ENCODE data around the gene ROS1. TPM values are rescaled to one million over a fixed set of nuclear protein-coding genes. Genes with fewer than 3 reads are reported as not detected.
A peak's percentile ranks its signal among the peaks of the same experiment; 100 is the strongest.

Gene ROS1
- total RNA-seq, 1 experiment from 2014 or later: 63.0 TPM

- Mint-ChIP-seq H3K4me1 (ENCODE audit: insufficient read depth, unreplicated experiment) (peaks cover 15% of the 10 kb centered on the region), H3K4me3 (ENCODE audit: unreplicated experiment) (peak overlapping the region; percentile 75), H3K36me3 (ENCODE audit: insufficient read depth, unreplicated experiment) (no peaks in the 10 kb centered on the region), H3K27ac (ENCODE audit: low read depth, unreplicated experiment) (no peak overlapping the region), H3K9me3 (ENCODE audit: unreplicated experiment) (no peaks in the 10 kb centered on the region), H3K27me3 (ENCODE audit: insufficient read depth, unreplicated experiment) (peaks cover 100% of the 10 kb centered on the region)
- intact Hi-C loops (cut with micrococcal nuclease): no loop called here
- ChIA-PET CTCF (interaction anchor here (0.9 kb wide), 1 partner anchor 10 kb away, joined by 7 read pairs; no protein-coding TSS in a partner anchor), POLR2A (interaction anchor here (1.0 kb wide), 1 partner anchor 12 kb away, joined by 3 read pairs; no protein-coding TSS in a partner anchor)
- TF ChIP-seq CTCF (IDR thresholded peaks at IDR 0.05; ENCODE audit: unreplicated experiment): no peak
- BruUV-seq (replicated peaks): no TSS peak
- DNase-seq (ENCODE audit: unreplicated experiment): peak; percentile 17
These were observed 160.9 kb downstream of the ROS1 start for GRCh38 chr6:117264692-117265409.

DNA sequence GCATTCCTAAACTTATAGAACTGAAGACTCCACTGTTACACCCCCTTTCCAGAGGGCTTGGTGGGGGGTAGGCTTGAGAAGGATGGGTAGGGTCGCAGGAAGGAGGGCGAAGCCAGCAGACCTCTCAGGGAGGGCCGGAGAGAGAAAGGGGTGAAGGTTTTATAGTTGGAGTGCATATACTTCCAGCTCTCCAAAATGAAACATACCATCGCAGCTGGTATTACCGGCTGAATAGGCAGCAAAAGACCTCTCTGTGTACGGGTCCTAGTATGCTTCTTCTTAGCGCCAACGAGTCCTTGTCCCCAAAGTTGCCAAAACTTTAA lies 161.4 kb downstream of the ROS1 start:
- CTCF ChIA-PET: interaction anchor here (0.9 kb wide), 1 partner anchor 10 kb away, joined by 7 read pairs; no protein-coding TSS in a partner anchor
- no peak for TF ChIP-seq CTCF (IDR thresholded peaks at IDR 0.05; ENCODE audit: unreplicated experiment)
- H3K36me3 Mint-ChIP-seq (ENCODE audit: insufficient read depth, unreplicated experiment): no peaks in the 10 kb centered on the region

DNA sequence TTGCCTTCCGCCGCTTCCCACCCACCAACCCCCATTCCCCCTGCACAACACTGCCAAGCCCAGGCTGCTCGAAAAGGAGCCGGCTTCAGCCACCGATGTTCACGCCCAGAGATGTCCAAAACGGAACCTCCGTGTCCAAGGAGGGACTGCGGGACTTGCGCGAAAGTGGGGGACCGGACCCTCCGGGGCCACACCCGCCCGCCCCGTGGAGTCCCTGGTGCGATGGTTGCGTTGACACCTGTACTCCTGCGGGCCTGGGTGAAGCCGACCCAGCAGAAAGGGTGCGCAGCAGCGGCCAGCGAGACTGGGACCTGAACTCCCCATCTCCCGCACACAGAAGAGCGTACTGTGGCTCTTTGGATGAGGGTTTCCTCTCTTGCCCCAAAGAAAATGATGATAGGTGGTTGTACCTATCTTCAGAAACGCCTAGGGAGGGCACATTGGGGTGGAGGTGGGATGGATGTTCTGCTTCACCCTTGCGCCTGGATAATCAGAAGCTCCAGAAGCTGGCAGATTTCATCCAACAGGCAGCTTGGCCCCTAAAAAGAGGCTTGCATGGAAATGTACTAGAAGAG lies 162.3 kb downstream of the ROS1 start:
- Mint-ChIP-seq H3K4me1 (ENCODE audit: insufficient read depth, unreplicated experiment) (peaks cover 15% of the 10 kb centered on the region), H3K36me3 (ENCODE audit: insufficient read depth, unreplicated experiment) (no peaks in the 10 kb centered on the region), H3K27me3 (ENCODE audit: insufficient read depth, unreplicated experiment) (peaks cover 100% of the 10 kb centered on the region), H3K4me3 (ENCODE audit: unreplicated experiment) (no peak overlapping the region), H3K9me3 (ENCODE audit: unreplicated experiment) (no peaks in the 10 kb centered on the region), H3K27ac (ENCODE audit: low read depth, unreplicated experiment) (no peak overlapping the region)
- intact Hi-C loops (cut with micrococcal nuclease): no loop called here
- BruUV-seq (replicated peaks): no TSS peak
- ChIA-PET POLR2A (no interaction called here), CTCF (no interaction called here)
- no peak for TF ChIP-seq CTCF (IDR thresholded peaks at IDR 0.05; ENCODE audit: unreplicated experiment)
- no peak for DNase-seq (ENCODE audit: unreplicated experiment)

More for the DNA sequence above, 161.4 kb downstream of the ROS1 start:
- Mint-ChIP-seq H3K4me1 (ENCODE audit: insufficient read depth, unreplicated experiment) (peaks cover 15% of the 10 kb centered on the region), H3K9me3 (ENCODE audit: unreplicated experiment) (no peaks in the 10 kb centered on the region), H3K27me3 (ENCODE audit: insufficient read depth, unreplicated experiment) (peaks cover 100% of the 10 kb centered on the region), H3K4me3 (ENCODE audit: unreplicated experiment) (peak overlapping the region; percentile 75), H3K27ac (ENCODE audit: low read depth, unreplicated experiment) (no peak overlapping the region)
- POLR2A ChIA-PET: interaction anchor here (1.0 kb wide), 1 partner anchor 12 kb away, joined by 3 read pairs; no protein-coding TSS in a partner anchor
- BruUV-seq (replicated peaks): no TSS peak
- intact Hi-C loops (cut with micrococcal nuclease): no loop called here
- no peak for DNase-seq (ENCODE audit: unreplicated experiment)

DNA sequence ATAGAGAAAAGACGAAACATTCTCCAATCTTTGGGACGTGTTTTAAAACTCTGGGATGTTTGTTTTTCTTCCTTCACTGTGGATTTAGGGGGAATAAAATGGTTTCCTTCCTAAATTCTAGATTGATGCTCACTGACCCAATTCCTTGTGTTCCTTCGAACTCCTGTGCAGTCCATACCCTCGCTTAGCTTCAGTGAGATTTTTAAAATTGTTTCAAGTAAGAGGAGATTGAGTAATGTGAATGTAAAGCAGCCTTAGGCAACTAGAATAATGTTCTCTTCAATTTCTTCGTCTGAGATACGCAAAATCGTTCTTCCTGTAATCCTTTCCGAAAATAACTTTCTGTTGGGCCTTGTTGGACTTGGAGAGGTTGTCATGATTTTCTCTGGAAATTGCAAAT lies 162.9 kb downstream of the ROS1 start:
- DNase-seq (ENCODE audit: unreplicated experiment): no peak
- Mint-ChIP-seq H3K4me1 (ENCODE audit: insufficient read depth, unreplicated experiment) (peaks cover 15% of the 10 kb centered on the region), H3K27ac (ENCODE audit: low read depth, unreplicated experiment) (no peak overlapping the region), H3K36me3 (ENCODE audit: insufficient read depth, unreplicated experiment) (no peaks in the 10 kb centered on the region), H3K27me3 (ENCODE audit: insufficient read depth, unreplicated experiment) (peaks cover 98% of the 10 kb centered on the region), H3K4me3 (ENCODE audit: unreplicated experiment) (no peak overlapping the region), H3K9me3 (ENCODE audit: unreplicated experiment) (no peaks in the 10 kb centered on the region)
- ChIA-PET CTCF (interaction anchor here (0.5 kb wide), 1 partner anchor 366 kb away, joined by 3 read pairs; no protein-coding TSS in a partner anchor), POLR2A (no interaction called here)
- no peak for TF ChIP-seq CTCF (IDR thresholded peaks at IDR 0.05; ENCODE audit: unreplicated experiment)
- intact Hi-C loops (cut with micrococcal nuclease): no loop called here
- no TSS peak for BruUV-seq (replicated peaks)
